Erythroblast (primary cell): ENCODE measurements around the gene MARCHF6.

Source experiments
- GATA1 ChIP-seq: IDR thresholded peaks from 2 replicates; pipeline ENCODE4 v1.6.1; 2011; ENCODE audit warnings: low read depth, mild to moderate bottlenecking, control low read depth, low read length, moderate library complexity
- POLR2A ChIP-seq: IDR thresholded peaks from 2 replicates; pipeline ENCODE4 v1.6.1; 2011; ENCODE audit warnings: mild to moderate bottlenecking, low read length

- TF ChIP-seq POLR2A (no peak), GATA1 (no peak)
Observed at GRCh38 chr5:10308844-10309243, 44.7 kb upstream of the MARCHF6 start.
